ENCODE data around the gene EPB41. TPM values are rescaled to one million over a fixed set of nuclear protein-coding genes. Genes with fewer than 3 reads are reported as not detected.
"Not testable (repeated sequence)": the region's sequence is repeated elsewhere in the genome, so short reads cannot be mapped to it uniquely, and the experiment has no call there.

EPB41 gene
- polyA plus RNA-seq, 2 donors: 10.2 to 12.0 TPM

DNA sequence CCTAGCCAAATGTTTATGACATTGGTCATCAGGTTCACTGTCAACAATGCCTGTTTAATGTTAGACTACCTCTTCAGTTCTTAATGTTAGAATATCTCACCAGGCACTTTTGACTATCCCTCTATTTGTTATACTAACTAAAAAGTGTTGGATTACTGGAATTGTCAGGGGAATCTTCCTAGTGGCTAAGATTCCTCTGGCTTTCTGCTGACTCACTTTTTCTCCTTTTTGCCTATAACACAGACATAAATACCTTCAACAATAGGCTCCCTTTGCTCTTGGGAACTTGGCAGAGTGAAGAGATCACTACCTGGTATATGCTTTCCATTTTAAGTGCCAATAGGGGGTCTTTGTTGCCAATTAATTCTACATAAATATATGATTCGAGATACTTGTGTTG lies 140.8 kb downstream of the EPB41 start:
- no peak overlapping the region for H3K27ac ChIP-seq (ENCODE audit: low read depth in 2 of 2, low read length in 1 of 2)
- no peaks in the 10 kb centered on the region for H3K27me3 ChIP-seq (ENCODE audit: control insufficient read depth in 1 of 2, insufficient read depth in 2 of 2, low read length in 2 of 2)
- no peaks in the 10 kb centered on the region for H3K36me3 ChIP-seq (ENCODE audit: control insufficient read depth in 2 of 2, insufficient read depth in 2 of 2, low read length in 1 of 2)
- H3K9me3 ChIP-seq (ENCODE audit: control insufficient read depth in 2 of 2, insufficient read depth in 1 of 2, low read depth in 1 of 2, low read length in 1 of 2): no peaks in the 10 kb centered on the region
- no peak overlapping the region for H3K4me3 ChIP-seq (ENCODE audit: low read depth in 1 of 2, low read length in 2 of 2)
- 96 to 100% methylated on average over 1 of the region's 1 CpG for WGBS, 2 donors
- H3K4me1 ChIP-seq (ENCODE audit: control insufficient read depth in 2 of 2, insufficient read depth in 2 of 2, low read length in 1 of 2): no peaks in the 10 kb centered on the region

DNA sequence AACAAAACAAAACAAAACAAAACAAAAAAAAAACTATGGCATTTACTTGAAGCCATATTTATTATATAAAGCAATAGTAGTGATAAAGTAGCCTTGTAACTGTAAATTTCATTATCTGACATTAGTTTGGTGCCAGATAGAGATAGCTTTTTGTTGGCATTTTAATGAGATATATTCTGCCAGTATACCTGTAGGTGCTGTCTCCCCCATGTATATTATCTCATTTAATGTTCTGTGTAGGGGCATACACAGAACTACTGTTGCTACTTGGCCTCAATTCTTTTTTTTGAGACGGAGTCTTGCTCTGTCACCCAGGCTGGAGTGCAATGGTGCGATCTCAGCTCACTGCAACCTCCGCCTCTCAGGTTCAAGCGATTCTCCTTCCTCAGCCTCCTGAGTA lies 141.9 kb downstream of the EPB41 start:
- Histone ChIP-seq H3K36me3 (ENCODE audit: control insufficient read depth in 2 of 2, insufficient read depth in 2 of 2, low read length in 1 of 2) (no peaks in the 10 kb centered on the region), H3K27ac (ENCODE audit: low read depth in 2 of 2, low read length in 1 of 2) (no peak overlapping the region), H3K27me3 (ENCODE audit: control insufficient read depth in 1 of 2, insufficient read depth in 2 of 2, low read length in 2 of 2) (no peaks in the 10 kb centered on the region), H3K9me3 (ENCODE audit: control insufficient read depth in 2 of 2, insufficient read depth in 1 of 2, low read depth in 1 of 2, low read length in 1 of 2) (no peaks in the 10 kb centered on the region), H3K4me3 (ENCODE audit: low read depth in 1 of 2, low read length in 2 of 2) (no peak overlapping the region), H3K4me1 (ENCODE audit: control insufficient read depth in 2 of 2, insufficient read depth in 2 of 2, low read length in 1 of 2) (no peaks in the 10 kb centered on the region)
- 98% methylated on average over 4 of the region's 4 CpGs for WGBS, 2 donors

DNA sequence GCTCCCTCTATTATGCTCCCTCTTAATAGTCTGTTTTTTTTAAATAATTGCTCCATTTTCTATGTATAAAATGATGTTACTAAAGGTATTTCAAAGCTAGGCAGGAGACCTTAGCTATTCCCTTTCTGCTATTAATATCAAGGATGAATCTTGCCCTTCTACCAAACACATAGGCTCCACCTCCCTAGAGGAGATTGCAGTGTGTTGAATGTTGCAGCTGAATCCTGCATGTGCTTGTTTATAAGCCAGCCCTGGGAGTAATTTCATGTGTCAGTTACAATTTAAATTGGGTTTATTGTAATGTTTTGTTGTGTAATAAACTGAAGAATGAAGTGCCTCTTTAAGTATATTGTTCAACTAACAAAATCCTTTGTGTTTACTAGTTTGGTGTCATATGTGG lies 143.3 kb downstream of the EPB41 start:
- no peaks in the 10 kb centered on the region for H3K36me3 ChIP-seq (ENCODE audit: control insufficient read depth in 2 of 2, insufficient read depth in 2 of 2, low read length in 1 of 2)
- no peak overlapping the region for H3K4me3 ChIP-seq (ENCODE audit: low read depth in 1 of 2, low read length in 2 of 2)
- no peaks in the 10 kb centered on the region for H3K9me3 ChIP-seq (ENCODE audit: control insufficient read depth in 2 of 2, insufficient read depth in 1 of 2, low read depth in 1 of 2, low read length in 1 of 2)
- H3K27me3 ChIP-seq (ENCODE audit: control insufficient read depth in 1 of 2, insufficient read depth in 2 of 2, low read length in 2 of 2): no peaks in the 10 kb centered on the region
- no peak overlapping the region for H3K27ac ChIP-seq (ENCODE audit: low read depth in 2 of 2, low read length in 1 of 2)
- H3K4me1 ChIP-seq (ENCODE audit: control insufficient read depth in 2 of 2, insufficient read depth in 2 of 2, low read length in 1 of 2): no peaks in the 10 kb centered on the region

DNA sequence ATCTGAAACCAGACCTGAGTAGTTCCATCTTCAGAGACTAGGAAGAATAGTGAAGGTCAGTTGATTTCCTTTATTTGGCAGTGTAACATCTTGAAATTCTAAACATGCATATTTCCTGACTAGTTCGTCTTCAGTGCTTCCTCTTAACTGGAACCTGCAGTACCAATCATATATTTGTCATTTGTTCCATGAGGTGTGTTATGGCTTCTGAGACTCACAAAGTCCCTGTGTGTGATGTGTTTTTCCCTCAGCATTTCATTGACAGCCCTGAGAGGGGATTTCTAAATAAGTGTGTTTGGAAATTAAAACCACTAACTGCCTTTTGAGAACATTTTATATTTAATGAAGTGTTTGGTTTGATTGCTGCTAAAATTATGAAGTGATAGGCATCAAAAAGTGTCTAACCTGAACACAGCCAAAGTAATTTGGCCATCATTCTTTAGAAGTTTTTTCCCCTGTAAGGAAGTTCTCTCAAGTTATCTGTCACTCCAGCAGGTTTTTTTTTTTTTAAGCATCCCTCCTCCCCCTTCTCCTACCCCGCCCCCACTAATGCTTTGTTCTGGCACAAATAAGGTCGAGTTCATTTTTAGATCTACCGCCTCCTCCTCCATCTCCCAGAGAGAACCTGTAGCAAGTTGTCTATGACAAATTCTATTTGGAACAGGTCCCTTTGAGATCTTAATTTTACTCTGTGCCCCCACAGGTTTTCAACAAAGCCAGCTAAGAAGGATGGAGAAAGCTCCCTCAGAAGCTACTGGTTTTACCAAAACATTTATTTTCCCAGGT lies 148.0 kb downstream of the EPB41 start:
- no peaks in the 10 kb centered on the region for H3K4me1 ChIP-seq (ENCODE audit: control insufficient read depth in 2 of 2, insufficient read depth in 2 of 2, low read length in 1 of 2)
- H3K36me3 ChIP-seq (ENCODE audit: control insufficient read depth in 2 of 2, insufficient read depth in 2 of 2, low read length in 1 of 2): no peaks in the 10 kb centered on the region
- WGBS, 2 donors: 66% methylated on average over 4 of the region's 4 CpGs
- H3K27me3 ChIP-seq (ENCODE audit: control insufficient read depth in 1 of 2, insufficient read depth in 2 of 2, low read length in 2 of 2): no peaks in the 10 kb centered on the region
- H3K4me3 ChIP-seq (ENCODE audit: low read depth in 1 of 2, low read length in 2 of 2): no peak overlapping the region
- no peaks in the 10 kb centered on the region for H3K9me3 ChIP-seq (ENCODE audit: control insufficient read depth in 2 of 2, insufficient read depth in 1 of 2, low read depth in 1 of 2, low read length in 1 of 2)
- no peak overlapping the region for H3K27ac ChIP-seq (ENCODE audit: low read depth in 2 of 2, low read length in 1 of 2)

DNA sequence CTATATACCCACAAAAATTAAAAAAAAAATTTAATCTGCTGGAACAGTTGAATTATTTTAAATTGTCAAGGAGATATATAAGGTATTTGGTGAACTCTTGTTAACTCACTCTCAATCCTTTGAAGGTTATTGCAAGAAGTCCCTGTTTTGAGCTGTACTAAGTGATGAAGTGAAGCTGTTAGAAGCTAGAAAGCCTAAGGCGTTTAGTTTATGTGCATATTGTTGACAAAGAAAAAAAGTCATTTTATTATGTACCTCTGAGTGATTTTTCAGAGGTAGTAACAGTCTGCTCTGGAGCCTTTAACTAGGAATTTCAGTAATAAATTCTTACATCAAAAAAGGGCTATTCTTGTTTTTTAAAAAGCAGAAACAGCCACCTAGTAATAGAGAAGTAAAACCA lies 149.7 kb downstream of the EPB41 start:
- Histone ChIP-seq H3K4me3 (ENCODE audit: low read depth in 1 of 2, low read length in 2 of 2) (no peak overlapping the region), H3K27me3 (ENCODE audit: control insufficient read depth in 1 of 2, insufficient read depth in 2 of 2, low read length in 2 of 2) (no peaks in the 10 kb centered on the region), H3K36me3 (ENCODE audit: control insufficient read depth in 2 of 2, insufficient read depth in 2 of 2, low read length in 1 of 2) (no peaks in the 10 kb centered on the region), H3K4me1 (ENCODE audit: control insufficient read depth in 2 of 2, insufficient read depth in 2 of 2, low read length in 1 of 2) (no peaks in the 10 kb centered on the region), H3K27ac (ENCODE audit: low read depth in 2 of 2, low read length in 1 of 2) (no peak overlapping the region), H3K9me3 (ENCODE audit: control insufficient read depth in 2 of 2, insufficient read depth in 1 of 2, low read depth in 1 of 2, low read length in 1 of 2) (no peaks in the 10 kb centered on the region)
- 85 to 86% methylated on average over 1 of the region's 1 CpG for WGBS, 2 donors

DNA sequence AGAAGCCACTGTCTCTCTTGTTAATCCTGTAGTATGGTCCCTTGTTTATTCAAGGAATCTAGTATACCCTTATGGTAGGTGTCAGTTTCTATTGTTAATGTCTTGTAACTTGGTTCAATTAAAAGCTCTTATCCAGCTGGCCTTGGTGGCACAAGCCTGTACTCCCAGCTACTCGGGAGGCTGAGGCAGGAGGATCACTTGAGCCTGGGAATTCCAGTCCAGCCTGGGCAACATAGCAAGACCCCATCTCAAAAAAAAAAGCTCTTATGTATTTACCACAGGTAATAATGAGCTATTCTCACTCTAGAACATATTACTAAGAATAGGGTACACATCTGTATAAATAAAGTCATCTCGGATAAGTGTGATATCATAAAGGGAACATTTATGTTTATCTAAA lies 162.8 kb downstream of the EPB41 start:
- 95 to 97% methylated on average over 2 of the region's 2 CpGs for WGBS, 2 donors
- H3K4me3 ChIP-seq (ENCODE audit: low read depth in 1 of 2, low read length in 2 of 2): no peak overlapping the region

DNA sequence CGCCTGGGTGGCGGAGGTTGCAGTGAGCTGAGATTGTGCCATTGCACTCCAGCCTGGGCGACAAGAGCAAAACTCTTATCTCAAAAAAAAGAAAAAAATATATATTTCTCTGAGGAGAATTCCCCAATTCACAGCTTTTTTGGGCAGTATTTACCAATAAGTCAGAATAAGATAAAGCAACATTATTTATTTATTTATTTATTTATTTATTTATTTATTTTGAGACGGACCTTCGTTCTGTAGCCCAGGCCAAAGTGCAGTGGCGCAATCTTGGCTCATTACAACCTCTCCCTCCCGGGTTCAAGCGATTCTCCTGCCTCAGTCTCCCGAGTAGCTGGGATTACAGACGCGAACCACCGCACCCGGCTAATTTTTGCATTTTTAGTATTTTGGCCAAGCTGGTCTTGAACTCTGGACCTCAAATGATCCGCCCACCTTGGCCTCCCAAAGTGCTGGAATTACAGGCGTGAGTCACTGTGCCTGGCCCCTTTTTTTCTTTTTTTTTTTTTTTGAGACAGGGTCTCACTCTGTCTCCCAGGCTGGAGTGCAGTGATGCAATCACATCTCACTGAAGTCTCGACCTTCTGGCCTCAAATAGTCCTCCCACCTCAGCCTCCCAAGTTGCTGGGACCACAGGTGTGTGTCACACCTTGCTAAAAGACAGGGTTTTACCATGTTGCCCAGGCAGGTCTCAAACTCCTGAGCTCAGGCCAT lies 165.7 kb downstream of the EPB41 start:
- 90 to 92% methylated on average over 16 of the region's 16 CpGs for WGBS, 2 donors
- not testable (repeated sequence) for H3K36me3 ChIP-seq (ENCODE audit: control insufficient read depth in 2 of 2, insufficient read depth in 2 of 2, low read length in 1 of 2); H3K27ac ChIP-seq (ENCODE audit: low read depth in 2 of 2, low read length in 1 of 2); H3K4me1 ChIP-seq (ENCODE audit: control insufficient read depth in 2 of 2, insufficient read depth in 2 of 2, low read length in 1 of 2); H3K27me3 ChIP-seq (ENCODE audit: control insufficient read depth in 1 of 2, insufficient read depth in 2 of 2, low read length in 2 of 2); H3K9me3 ChIP-seq (ENCODE audit: control insufficient read depth in 2 of 2, insufficient read depth in 1 of 2, low read depth in 1 of 2, low read length in 1 of 2); H3K4me3 ChIP-seq (ENCODE audit: low read depth in 1 of 2, low read length in 2 of 2)

More for the DNA sequence above, 162.8 kb downstream of the EPB41 start:
- no peaks in the 10 kb centered on the region for H3K36me3 ChIP-seq (ENCODE audit: control insufficient read depth in 2 of 2, insufficient read depth in 2 of 2, low read length in 1 of 2)
- no peaks in the 10 kb centered on the region for H3K27me3 ChIP-seq (ENCODE audit: control insufficient read depth in 1 of 2, insufficient read depth in 2 of 2, low read length in 2 of 2)
- H3K9me3 ChIP-seq (ENCODE audit: control insufficient read depth in 2 of 2, insufficient read depth in 1 of 2, low read depth in 1 of 2, low read length in 1 of 2): no peaks in the 10 kb centered on the region
- no peak overlapping the region for H3K27ac ChIP-seq (ENCODE audit: low read depth in 2 of 2, low read length in 1 of 2)
- H3K4me1 ChIP-seq (ENCODE audit: control insufficient read depth in 2 of 2, insufficient read depth in 2 of 2, low read length in 1 of 2): no peaks in the 10 kb centered on the region

DNA sequence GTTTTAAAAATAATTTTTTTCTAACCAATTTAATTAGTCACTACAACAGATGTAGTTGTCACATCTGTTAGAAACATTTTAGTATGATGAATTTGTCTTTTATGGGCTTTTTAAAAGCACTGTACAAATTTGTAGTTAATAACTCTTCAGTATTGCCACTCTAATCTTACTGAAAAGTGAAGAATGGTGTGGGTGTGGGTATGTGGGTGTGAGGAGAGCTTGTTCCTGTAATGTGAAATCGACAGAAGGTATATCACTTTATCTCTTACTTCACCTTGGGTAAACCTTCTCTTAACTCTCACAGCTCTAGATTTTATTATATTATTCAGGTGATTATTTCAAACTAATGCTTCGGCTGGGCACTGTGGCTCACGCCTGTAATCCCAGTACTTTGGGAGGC lies 166.8 kb downstream of the EPB41 start:
- 88 to 90% methylated on average over 3 of the region's 3 CpGs for WGBS, 2 donors
- Histone ChIP-seq H3K4me3 (ENCODE audit: low read depth in 1 of 2, low read length in 2 of 2) (no peak overlapping the region), H3K36me3 (ENCODE audit: control insufficient read depth in 2 of 2, insufficient read depth in 2 of 2, low read length in 1 of 2) (no peaks in the 10 kb centered on the region), H3K9me3 (ENCODE audit: control insufficient read depth in 2 of 2, insufficient read depth in 1 of 2, low read depth in 1 of 2, low read length in 1 of 2) (no peaks in the 10 kb centered on the region), H3K27ac (ENCODE audit: low read depth in 2 of 2, low read length in 1 of 2) (no peak overlapping the region), H3K4me1 (ENCODE audit: control insufficient read depth in 2 of 2, insufficient read depth in 2 of 2, low read length in 1 of 2) (no peaks in the 10 kb centered on the region), H3K27me3 (ENCODE audit: control insufficient read depth in 1 of 2, insufficient read depth in 2 of 2, low read length in 2 of 2) (no peaks in the 10 kb centered on the region)

DNA sequence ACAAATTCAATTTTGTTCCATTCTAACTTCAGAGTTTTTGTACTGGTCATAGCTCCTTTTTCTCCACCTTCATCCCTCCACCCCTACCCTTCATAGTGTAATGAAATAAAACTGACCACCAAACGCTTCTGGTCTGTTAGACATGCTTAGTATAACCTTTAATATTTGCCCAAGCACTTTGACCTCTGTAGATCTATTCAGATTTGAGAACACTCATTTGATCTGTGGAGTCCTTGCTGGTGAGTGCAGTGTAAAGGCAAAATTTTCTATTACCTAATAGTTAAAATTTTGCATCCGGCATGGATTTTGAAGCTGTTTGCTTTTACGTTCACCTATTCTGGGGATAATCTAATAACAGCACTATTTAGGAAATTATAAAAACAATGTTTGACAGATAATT lies 168.2 kb downstream of the EPB41 start:
- Histone ChIP-seq H3K27ac (ENCODE audit: low read depth in 2 of 2, low read length in 1 of 2) (no peak overlapping the region), H3K27me3 (ENCODE audit: control insufficient read depth in 1 of 2, insufficient read depth in 2 of 2, low read length in 2 of 2) (no peaks in the 10 kb centered on the region), H3K36me3 (ENCODE audit: control insufficient read depth in 2 of 2, insufficient read depth in 2 of 2, low read length in 1 of 2) (no peaks in the 10 kb centered on the region), H3K9me3 (ENCODE audit: control insufficient read depth in 2 of 2, insufficient read depth in 1 of 2, low read depth in 1 of 2, low read length in 1 of 2) (no peaks in the 10 kb centered on the region), H3K4me3 (ENCODE audit: low read depth in 1 of 2, low read length in 2 of 2) (no peak overlapping the region), H3K4me1 (ENCODE audit: control insufficient read depth in 2 of 2, insufficient read depth in 2 of 2, low read length in 1 of 2) (no peaks in the 10 kb centered on the region)
- 91 to 93% methylated on average over 3 of the region's 3 CpGs for WGBS, 2 donors

Measured in esophagus (tissue), 2 donors.